Prostate gland (tissue), 2 donors: Measurements from ENCODE around the gene ATP2C1.

ENCODE experiments used
- POLR2A ChIP-seq: fragments of 450-650 bp; IDR thresholded peaks from one replicate; pipeline ENCODE4 v1.6.1; 2016; ENCODE audit warnings: antibody characterized with exemption, mild to moderate bottlenecking
- TF ChIP-seq, protein P1 (sequence below), 4 experiments: fragments of 200-600 bp in 2 of 4; fragments of 450-650 bp in 2 of 4; sonication (generic) in 2 of 4; IDR thresholded peaks; 1 replicate in 3 of 4; 2 replicates in 1 of 4; pipeline ENCODE4 v1.5.1; 2016 to 2019; ENCODE audit warnings: antibody characterized with exemption in 4 of 4, mild to moderate bottlenecking in 2 of 4, moderate library complexity in 2 of 4

DNA sequence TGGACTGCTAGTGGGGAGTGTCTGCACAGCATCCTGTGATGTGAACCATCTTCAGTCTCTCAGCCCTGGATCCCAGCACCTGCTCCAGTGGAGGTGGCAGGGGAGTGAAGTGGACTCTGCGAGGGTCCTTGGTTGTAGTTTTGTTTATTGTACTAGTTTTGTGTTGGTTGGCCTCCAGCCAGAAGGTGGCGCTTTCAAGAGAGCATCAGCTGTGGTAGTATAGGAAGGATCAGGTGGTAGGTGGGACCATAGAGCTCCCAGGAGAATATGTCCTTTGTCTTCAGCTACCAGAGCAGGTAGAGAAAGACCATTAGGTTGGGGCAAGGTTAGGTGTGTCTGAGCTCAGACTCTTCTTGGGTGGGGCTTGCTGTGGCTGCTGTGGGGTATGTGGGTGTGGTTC is 153.7 kb downstream of the ATP2C1 start:
- no peak for TF ChIP-seq POLR2A
- TF ChIP-seq, protein P1, sequence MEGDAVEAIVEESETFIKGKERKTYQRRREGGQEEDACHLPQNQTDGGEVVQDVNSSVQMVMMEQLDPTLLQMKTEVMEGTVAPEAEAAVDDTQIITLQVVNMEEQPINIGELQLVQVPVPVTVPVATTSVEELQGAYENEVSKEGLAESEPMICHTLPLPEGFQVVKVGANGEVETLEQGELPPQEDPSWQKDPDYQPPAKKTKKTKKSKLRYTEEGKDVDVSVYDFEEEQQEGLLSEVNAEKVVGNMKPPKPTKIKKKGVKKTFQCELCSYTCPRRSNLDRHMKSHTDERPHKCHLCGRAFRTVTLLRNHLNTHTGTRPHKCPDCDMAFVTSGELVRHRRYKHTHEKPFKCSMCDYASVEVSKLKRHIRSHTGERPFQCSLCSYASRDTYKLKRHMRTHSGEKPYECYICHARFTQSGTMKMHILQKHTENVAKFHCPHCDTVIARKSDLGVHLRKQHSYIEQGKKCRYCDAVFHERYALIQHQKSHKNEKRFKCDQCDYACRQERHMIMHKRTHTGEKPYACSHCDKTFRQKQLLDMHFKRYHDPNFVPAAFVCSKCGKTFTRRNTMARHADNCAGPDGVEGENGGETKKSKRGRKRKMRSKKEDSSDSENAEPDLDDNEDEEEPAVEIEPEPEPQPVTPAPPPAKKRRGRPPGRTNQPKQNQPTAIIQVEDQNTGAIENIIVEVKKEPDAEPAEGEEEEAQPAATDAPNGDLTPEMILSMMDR (IDR thresholded peaks at IDR 0.05): no peak
